H1 (cell line): Measurements from ENCODE around the gene TEAD4. TPM values are rescaled to one million over a fixed set of nuclear protein-coding genes. Genes with fewer than 3 reads are reported as not detected.

Experiments used
- CTCF ChIA-PET: fragments of 300-600 bp; sonication (Branson Sonifier 250); formaldehyde crosslinking; loops from one replicate; lab custom pipeline; 2021; ENCODE audit not compliant: partially characterized antibody; lab: Charles Lee
- POLR2A ChIA-PET: fragments of 300-600 bp; sonication (Branson Sonifier 250); formaldehyde crosslinking; loops from one replicate; lab custom pipeline; 2021; ENCODE audit warnings: inconsistent platforms; ENCODE audit not compliant: partially characterized antibody; lab: Charles Lee
- DNase-seq, 2 experiments: peaks; one replicate each; pipeline versions ENCODE4 v3.0.0 to v3.0.0-alpha.2; 2010 to 2022; ENCODE audit warnings: low spot score in 2 of 2, low read depth in 1 of 2, mixed read lengths in 1 of 2
- FAIRE-seq: peaks from 2 replicates; lab custom pipeline; 2011; peaks lifted over from hg19 to GRCh38; lab: Jason Lieb, UNC
- H2AFZ ChIP-seq: 2 replicates; pipeline ENCODE4 v1.8.1; 2012; ENCODE audit warnings: low read length, inconsistent platforms
- H2AK5ac ChIP-seq: 2 replicates; pipeline ENCODE4 v1.6.1; 2013; ENCODE audit warnings: low read depth, low read length
- H2BK120ac ChIP-seq: replicated peaks from 2 replicates; pipeline ENCODE3; 2013; ENCODE audit warnings: low read depth, low read length, inconsistent platforms
- H2BK12ac ChIP-seq: 2 replicates; pipeline ENCODE4 v1.6.1; 2013; ENCODE audit warnings: low read depth, low read length
- H2BK15ac ChIP-seq: 2 replicates; pipeline ENCODE4 v1.6.1; 2013; ENCODE audit warnings: low read length
- H2BK20ac ChIP-seq: 2 replicates; pipeline ENCODE4 v1.6.1; 2013; ENCODE audit warnings: low read length
- H2BK5ac ChIP-seq: 2 replicates; pipeline ENCODE4 v1.6.1; 2013; ENCODE audit warnings: low read depth, low read length
- H3K14ac ChIP-seq: 2 replicates; pipeline ENCODE4 v1.6.1; 2013; ENCODE audit warnings: inconsistent platforms; ENCODE audit not compliant: insufficient read length
- H3K18ac ChIP-seq: 2 replicates; pipeline ENCODE4 v1.6.1; 2013; ENCODE audit warnings: low read length; ENCODE audit errors: extremely low read depth
- H3K23ac ChIP-seq: 2 replicates; pipeline ENCODE4 v1.6.1; 2013; ENCODE audit warnings: inconsistent platforms; ENCODE audit not compliant: insufficient read length
- H3K23me2 ChIP-seq: 2 replicates; pipeline ENCODE4 v1.6.1; 2013; ENCODE audit warnings: low read depth, low read length
- H3K27ac ChIP-seq: 2 replicates; pipeline ENCODE4 v1.6.1; 2011; ENCODE audit warnings: low read depth, low read length, inconsistent platforms
- H3K27me3 ChIP-seq, 4 experiments: replicated peaks in 1 of 4; 1 replicate in 1 of 4; 2 replicates in 3 of 4; pipeline versions ENCODE4 v1.6.1 to v1.8.1; 2011 to 2013; ENCODE audit warnings: low read length in 3 of 4, mild to moderate bottlenecking in 3 of 4, inconsistent platforms in 2 of 4, mixed read lengths in 2 of 4, moderate library complexity in 1 of 4; ENCODE audit not compliant: control insufficient read depth in 3 of 4, insufficient read depth in 3 of 4; ENCODE audit errors: extremely low read depth in 1 of 4
- H3K36me3 ChIP-seq, 4 experiments: 2 replicates each; pipeline versions ENCODE4 v1.6.1 to v1.8.1; 2011 to 2013; ENCODE audit warnings: mild to moderate bottlenecking in 4 of 4, low read length in 3 of 4, moderate library complexity in 2 of 4, control low read depth in 1 of 4, inconsistent platforms in 1 of 4; ENCODE audit not compliant: insufficient read depth in 4 of 4, control insufficient read depth in 2 of 4
- H3K4ac ChIP-seq: replicated peaks from 2 replicates; pipeline ENCODE3; 2013; ENCODE audit warnings: low read length, low read depth, mixed read lengths, inconsistent platforms; ENCODE audit not compliant: insufficient read length
- H3K4me1 ChIP-seq, 4 experiments: replicated peaks in 1 of 4; 1 replicate in 1 of 4; 2 replicates in 3 of 4; pipeline versions ENCODE4 v1.6.1 to v1.8.1; 2011 to 2013; ENCODE audit warnings: low read length in 3 of 4, inconsistent platforms in 2 of 4, mixed read lengths in 1 of 4; ENCODE audit not compliant: insufficient read depth in 4 of 4, control insufficient read depth in 3 of 4
- H3K4me2 ChIP-seq, 2 experiments: 2 replicates each; pipeline versions ENCODE4 v1.6.1 to v1.8.1; 2011 to 2013; ENCODE audit warnings: low read depth in 2 of 2, low read length in 2 of 2, control low read depth in 1 of 2, inconsistent platforms in 1 of 2, mild to moderate bottlenecking in 1 of 2; ENCODE audit not compliant: insufficient read depth in 1 of 2
- H3K4me3 ChIP-seq, 4 experiments: fragments of 200-600, 300-600 bp in 1 of 4; sonication (generic), shearing (Covaris generic), sonication (Bioruptor Twin) in 1 of 4; 2 replicates each; pipeline versions ENCODE4 v1.5.1 to v1.8.1; 2011 to 2016; ENCODE audit warnings: low read length in 4 of 4, low read depth in 3 of 4, control low read depth in 2 of 4, inconsistent platforms in 2 of 4, mild to moderate bottlenecking in 2 of 4, mixed read lengths in 1 of 4, moderate library complexity in 1 of 4; ENCODE audit not compliant: insufficient read depth in 2 of 4; ENCODE audit errors: extremely low read depth in 1 of 4
- H3K56ac ChIP-seq: replicated peaks from 2 replicates; pipeline ENCODE3; 2013; ENCODE audit warnings: low read depth, mild to moderate bottlenecking, mixed read lengths, low read length, inconsistent platforms; ENCODE audit not compliant: insufficient read length
- H3K79me1 ChIP-seq: 2 replicates; pipeline ENCODE4 v1.6.1; 2013; ENCODE audit warnings: low read depth, low read length, control low read depth
- H3K79me2 ChIP-seq, 2 experiments: 2 replicates each; pipeline versions ENCODE4 v1.6.1 to v1.8.1; 2012 to 2013; ENCODE audit warnings: low read length in 2 of 2, mild to moderate bottlenecking in 2 of 2, inconsistent platforms in 1 of 2; ENCODE audit not compliant: insufficient read depth in 2 of 2, control insufficient read depth in 1 of 2
- H3K9ac ChIP-seq, 4 experiments: replicated peaks in 1 of 4; 1 replicate in 1 of 4; 2 replicates in 3 of 4; pipeline versions ENCODE4 v1.6.1 to v1.8.1; 2011 to 2013; ENCODE audit warnings: low read depth in 3 of 4, low read length in 3 of 4, control low read depth in 2 of 4, mild to moderate bottlenecking in 2 of 4, moderate library complexity in 2 of 4, inconsistent platforms in 1 of 4; ENCODE audit errors: extremely low read depth in 1 of 4
- H3K9me3 ChIP-seq, 2 experiments: 2 replicates each; pipeline versions ENCODE4 v1.6.1 to v1.8.1; 2012 to 2013; ENCODE audit warnings: mild to moderate bottlenecking in 2 of 2, moderate library complexity in 2 of 2, control low read depth in 1 of 2, inconsistent platforms in 1 of 2, low read depth in 1 of 2, low read length in 1 of 2, mixed read lengths in 1 of 2; ENCODE audit not compliant: insufficient read depth in 2 of 2
- H4K20me1 ChIP-seq, 2 experiments: replicated peaks in 1 of 2; 2 replicates each; pipeline versions ENCODE3 to v1.8.1; 2011 to 2013; ENCODE audit warnings: inconsistent platforms in 2 of 2, low read length in 2 of 2, mild to moderate bottlenecking in 1 of 2; ENCODE audit not compliant: insufficient read depth in 2 of 2, control insufficient read depth in 1 of 2
- H4K5ac ChIP-seq: 2 replicates; pipeline ENCODE4 v1.6.1; 2013; ENCODE audit warnings: low read length, low read depth, mixed read lengths, inconsistent platforms; ENCODE audit not compliant: insufficient read length
- H4K8ac ChIP-seq: 2 replicates; pipeline ENCODE4 v1.8.0; 2013; ENCODE audit warnings: mild to moderate bottlenecking, moderate library complexity, low read length, inconsistent platforms; ENCODE audit not compliant: insufficient read depth; ENCODE audit errors: extremely low read depth
- H4K91ac ChIP-seq: replicated peaks from 2 replicates; pipeline ENCODE3; 2013; ENCODE audit warnings: low read length, mixed read lengths, inconsistent platforms; ENCODE audit not compliant: insufficient read length
- CBX8 ChIP-seq: fragments of 300-800, 300-1000 bp; sonication (generic); IDR thresholded peaks from 2 replicates; pipeline ENCODE4 v1.7.1; 2016; ENCODE audit warnings: low read depth, low read length, borderline replicate concordance
- CHD1 ChIP-seq: IDR thresholded peaks from 2 replicates; pipeline ENCODE4 v1.6.1; 2012; ENCODE audit warnings: low read depth, low read length, improper control_type of control experiment
- EGR1 ChIP-seq: IDR thresholded peaks from 2 replicates; pipeline ENCODE4 v1.6.1; 2011; ENCODE audit warnings: low read depth, low read length, borderline replicate concordance
- FOSL1 ChIP-seq: IDR thresholded peaks from 2 replicates; pipeline ENCODE4 v1.6.1; 2011; ENCODE audit warnings: mild to moderate bottlenecking, low read depth, low read length, moderate library complexity; ENCODE audit not compliant: insufficient read depth
- POLR2A ChIP-seq, 2 experiments: IDR thresholded peaks; 1 replicate in 1 of 2; 2 replicates in 1 of 2; pipeline ENCODE4 v1.6.1; 2011; ENCODE audit warnings: low read depth in 2 of 2, low read length in 2 of 2, mild to moderate bottlenecking in 2 of 2; ENCODE audit errors: control extremely low read depth in 1 of 2
- POU5F1 ChIP-seq: IDR thresholded peaks from 2 replicates; pipeline ENCODE4 v1.6.1; 2011; ENCODE audit warnings: low read depth, mild to moderate bottlenecking, low read length, moderate library complexity
- RBBP5 ChIP-seq: IDR thresholded peaks from 2 replicates; pipeline ENCODE4 v1.7.1; 2012; ENCODE audit warnings: low read depth, mild to moderate bottlenecking, inconsistent platforms, low read length, moderate library complexity, borderline replicate concordance
- RXRA ChIP-seq: IDR thresholded peaks from 2 replicates; pipeline ENCODE4 v1.6.1; 2011; ENCODE audit warnings: low read depth, mild to moderate bottlenecking, low read length, moderate library complexity; ENCODE audit not compliant: insufficient read depth
- SP1 ChIP-seq: IDR thresholded peaks from 2 replicates; pipeline ENCODE4 v1.6.1; 2011; ENCODE audit warnings: low read depth, low read length
- SP2 ChIP-seq: IDR thresholded peaks from 2 replicates; pipeline ENCODE4 v1.6.1; 2012; ENCODE audit warnings: mild to moderate bottlenecking, low read length, inconsistent platforms
- SP4 ChIP-seq: IDR thresholded peaks from 2 replicates; pipeline ENCODE4 v1.6.1; 2012; ENCODE audit warnings: low read length, inconsistent platforms
- TBP ChIP-seq: IDR thresholded peaks from 2 replicates; pipeline ENCODE4 v1.6.1; 2011; ENCODE audit warnings: low read depth, low read length, improper control_type of control experiment
- TEAD4 ChIP-seq: IDR thresholded peaks from 2 replicates; pipeline ENCODE4 v1.6.1; 2012; ENCODE audit warnings: low read depth, low read length, inconsistent platforms, mixed read lengths
- WGBS, 2 experiments: shearing (Covaris generic) in 1 of 2; methylation state at CpG; one replicate each; pipeline versions ENCODE4 v1.1.6 to v1.1.7; 2013 to 2015; ENCODE audit warnings: low lambda C conversion rate in 2 of 2, mixed read lengths in 2 of 2, inconsistent platforms in 1 of 2, low coverage in 1 of 2, missing lambda C conversion rate in 1 of 2; ENCODE audit not compliant: insufficient replicate concordance in 2 of 2, insufficient coverage in 1 of 2, insufficient read length in 1 of 2; ENCODE audit errors: extremely low coverage in 1 of 2, missing lambda C conversion rate in 1 of 2; 5-methylcytosine and 5-hydroxymethylcytosine counted together
- polyA plus RNA-seq, 7 experiments: library from polyadenylated mRNA; depleted of rRNA in 3 of 7; stranded (reverse) in 5 of 7; unstranded in 2 of 7; fragments of >200 nt in 5 of 7; fragments of 200-250 nt in 2 of 7; gene quantifications; 1 replicate in 5 of 7; 2 replicates in 1 of 7; 4 replicates in 1 of 7; pipeline versions ENCODE4 v1.2.1 to v1.2.3, GENCODE V29; 2011 to 2013; ENCODE audit warnings: missing spikeins in 2 of 7, mixed read lengths in 2 of 7
- total RNA-seq: library from RNA; stranded (reverse); fragmentation: NEBNext Ultra II Directional; extraction: Animal tissue kit (Norgen Biotek cat#: 25700); gene quantifications from 2 replicates; pipeline ENCODE4 v1.2.1, GENCODE V29; 2021
- TF ChIP-seq, protein P1 (sequence below): IDR thresholded peaks from 2 replicates; pipeline ENCODE4 v1.6.1; 2012; ENCODE audit warnings: low read length, inconsistent platforms

Gene TEAD4
- total and polyA plus RNA-seq, 2 of the 8 experiments (the other 6 are each of a cell fraction or from before 2014, with no cell fraction given) = 56.7 to 116 TPM

- Histone ChIP-seq H3K9ac (no peak overlapping the region), H3K4me3 (no peak overlapping the region), H3K4me1 (peaks cover under 1 to 8% (median 3%) of the 10 kb centered on the region in 4 experiments; a peak in 3 of 7 replicates), H2BK20ac (no peak overlapping the region), H3K23me2 (no peaks in the 10 kb centered on the region), H2BK12ac (no peak overlapping the region), H3K79me1 (peaks cover 14% of the 10 kb centered on the region), H3K4me2 (no peak overlapping the region), H4K20me1 (peaks cover 7 to 27% of the 10 kb centered on the region in 2 experiments), H3K27me3 (no peaks in the 10 kb centered on the region), H2AFZ (no peak overlapping the region), H4K5ac (no peak overlapping the region), H2BK5ac (no peak overlapping the region), H3K9me3 (no peaks in the 10 kb centered on the region), H2AK5ac (no peak overlapping the region), H3K56ac (no peak overlapping the region), H3K14ac (no peak overlapping the region), H4K8ac (no peak overlapping the region), H3K79me2 (peaks cover 5 to 80% of the 10 kb centered on the region in 2 experiments), H2BK120ac (no peak overlapping the region), H3K27ac (no peak overlapping the region), H3K4ac (no peak overlapping the region), H3K23ac (no peak overlapping the region), H3K36me3 (peaks cover 0 to 9% (median 3%) of the 10 kb centered on the region in 4 experiments; a peak in 4 of 8 replicates), H4K91ac (no peak overlapping the region), H3K18ac (no peak overlapping the region), H2BK15ac (no peak overlapping the region)
- POLR2A ChIA-PET = interaction anchor here (0.8 to 3.7 kb wide), 7 partner anchors 13 to 293 kb away, joined by 3 to 16 read pairs (median 3); no protein-coding TSS in a partner anchor
- CTCF ChIA-PET = interaction anchor here (0.6 to 1.1 kb wide), 3 partner anchors 8 to 52 kb away, joined by 3 to 6 read pairs (median 4); no protein-coding TSS in a partner anchor
- FAIRE-seq (no peak), DNase-seq (no peak)
- 96% methylated on average over 13 of the region's 13 CpGs; no CpG with 5 or more reads in 1 of the 2 experiments for WGBS, 2 experiments
- TF ChIP-seq RXRA (no peak), RBBP5 (no peak), CHD1 (no peak), EGR1 (no peak), POLR2A (IDR thresholded peaks at IDR 0.05; ENCODE audit: control extremely low read depth in 1 of 2, low read depth in 2 of 2, low read length in 2 of 2) (no peak), SP2 (no peak), SP1 (no peak), TBP (no peak), CBX8 (no peak), TEAD4 (no peak), SP4 (no peak), POU5F1 (no peak), FOSL1 (no peak)
- TF ChIP-seq, protein P1, sequence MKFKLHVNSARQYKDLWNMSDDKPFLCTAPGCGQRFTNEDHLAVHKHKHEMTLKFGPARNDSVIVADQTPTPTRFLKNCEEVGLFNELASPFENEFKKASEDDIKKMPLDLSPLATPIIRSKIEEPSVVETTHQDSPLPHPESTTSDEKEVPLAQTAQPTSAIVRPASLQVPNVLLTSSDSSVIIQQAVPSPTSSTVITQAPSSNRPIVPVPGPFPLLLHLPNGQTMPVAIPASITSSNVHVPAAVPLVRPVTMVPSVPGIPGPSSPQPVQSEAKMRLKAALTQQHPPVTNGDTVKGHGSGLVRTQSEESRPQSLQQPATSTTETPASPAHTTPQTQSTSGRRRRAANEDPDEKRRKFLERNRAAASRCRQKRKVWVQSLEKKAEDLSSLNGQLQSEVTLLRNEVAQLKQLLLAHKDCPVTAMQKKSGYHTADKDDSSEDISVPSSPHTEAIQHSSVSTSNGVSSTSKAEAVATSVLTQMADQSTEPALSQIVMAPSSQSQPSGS = no peak
Observed at GRCh38 chr12:2982361-2982760, 23.2 kb downstream of the TEAD4 start.
